NB4 (cell line): ENCODE results near the gene FYCO1.

Source experiments
- CTCF ChIP-seq: IDR thresholded peaks from one replicate; pipeline ENCODE4 v1.5.1; 2012; ENCODE audit warnings: low read depth, low read length
- MYC ChIP-seq: IDR thresholded peaks from 2 replicates; pipeline ENCODE4 v1.6.1; 2011; ENCODE audit warnings: low read depth, low read length
- POLR2A ChIP-seq: IDR thresholded peaks from 2 replicates; pipeline ENCODE4 v1.6.1; 2011; ENCODE audit warnings: mild to moderate bottlenecking; ENCODE audit not compliant: insufficient read length; ENCODE audit errors: extremely low read depth
- TF ChIP-seq, protein P1 (sequence below): IDR thresholded peaks from 2 replicates; pipeline ENCODE4 v1.6.1; 2011; ENCODE audit warnings: low read depth, low read length

GRCh38 chr3:45964139-45964538, 31.5 kb downstream of the FYCO1 start:
- TF ChIP-seq POLR2A (no peak), CTCF (no peak), MYC (no peak)
- TF ChIP-seq, protein P1, sequence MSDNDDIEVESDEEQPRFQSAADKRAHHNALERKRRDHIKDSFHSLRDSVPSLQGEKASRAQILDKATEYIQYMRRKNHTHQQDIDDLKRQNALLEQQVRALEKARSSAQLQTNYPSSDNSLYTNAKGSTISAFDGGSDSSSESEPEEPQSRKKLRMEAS: no peak
